Ishikawa (cell line): ENCODE data around the gene SNURF.

ENCODE experiments used
- CEBPB ChIP-seq: IDR thresholded peaks from 2 replicates; pipeline ENCODE4 v1.6.1; 2012
- CREB1 ChIP-seq: IDR thresholded peaks from 2 replicates; pipeline ENCODE4 v1.6.1; 2012; ENCODE audit warnings: low read depth
- EGR1 ChIP-seq: IDR thresholded peaks from 2 replicates; pipeline ENCODE4 v1.6.1; 2012
- EP300 ChIP-seq: IDR thresholded peaks from 2 replicates; pipeline ENCODE4 v1.6.1; 2012; ENCODE audit warnings: borderline replicate concordance
- FOXM1 ChIP-seq: IDR thresholded peaks from 2 replicates; pipeline ENCODE4 v1.6.1; 2012; ENCODE audit warnings: low read depth, borderline replicate concordance
- NFIC ChIP-seq: IDR thresholded peaks from 2 replicates; pipeline ENCODE4 v1.6.1; 2012
- RAD21 ChIP-seq: IDR thresholded peaks from 2 replicates; pipeline ENCODE4 v1.6.1; 2012; ENCODE audit warnings: low read depth
- TAF1 ChIP-seq: IDR thresholded peaks from 2 replicates; pipeline ENCODE4 v1.6.1; 2012; ENCODE audit warnings: low read depth, mild to moderate bottlenecking
- TCF12 ChIP-seq: IDR thresholded peaks from 2 replicates; pipeline ENCODE4 v1.6.1; 2012; ENCODE audit warnings: low read depth
- TEAD4 ChIP-seq: IDR thresholded peaks from 2 replicates; pipeline ENCODE4 v1.6.1; 2012
- YY1 ChIP-seq: IDR thresholded peaks from 2 replicates; pipeline ENCODE4 v1.6.1; 2012; ENCODE audit warnings: low read depth
- ZBTB7A ChIP-seq: IDR thresholded peaks from 2 replicates; pipeline ENCODE4 v1.6.1; 2012; ENCODE audit warnings: low read depth
- TF ChIP-seq, protein P1 (sequence below): IDR thresholded peaks from 2 replicates; pipeline ENCODE4 v1.6.1; 2012; ENCODE audit warnings: low read depth, mild to moderate bottlenecking
- TF ChIP-seq, protein P2 (sequence below): IDR thresholded peaks from 2 replicates; pipeline ENCODE4 v1.6.1; 2012
- TF ChIP-seq, protein P3 (sequence below): IDR thresholded peaks from 2 replicates; pipeline ENCODE4 v1.6.1; 2012

SNURF gene

DNA sequence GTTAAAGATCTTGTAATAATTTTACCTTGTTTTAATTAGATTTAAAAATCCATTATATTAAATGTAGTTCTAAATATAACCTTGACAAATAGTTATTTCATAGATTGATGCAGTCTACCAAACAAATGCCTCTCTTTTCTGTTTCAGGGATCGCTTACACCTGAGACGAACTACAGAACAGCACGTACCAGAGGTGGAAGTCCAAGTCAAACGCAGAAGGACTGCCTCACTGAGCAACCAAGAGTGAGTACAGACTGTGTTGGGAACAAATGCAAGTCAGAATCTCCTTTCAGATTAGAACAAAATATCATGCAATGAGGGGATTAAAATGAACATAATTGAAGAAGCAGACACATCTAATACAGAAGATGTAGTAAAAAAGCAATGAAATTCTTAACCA is 7.2 kb downstream of the SNURF start:
- no peak for TF ChIP-seq ZBTB7A

DNA sequence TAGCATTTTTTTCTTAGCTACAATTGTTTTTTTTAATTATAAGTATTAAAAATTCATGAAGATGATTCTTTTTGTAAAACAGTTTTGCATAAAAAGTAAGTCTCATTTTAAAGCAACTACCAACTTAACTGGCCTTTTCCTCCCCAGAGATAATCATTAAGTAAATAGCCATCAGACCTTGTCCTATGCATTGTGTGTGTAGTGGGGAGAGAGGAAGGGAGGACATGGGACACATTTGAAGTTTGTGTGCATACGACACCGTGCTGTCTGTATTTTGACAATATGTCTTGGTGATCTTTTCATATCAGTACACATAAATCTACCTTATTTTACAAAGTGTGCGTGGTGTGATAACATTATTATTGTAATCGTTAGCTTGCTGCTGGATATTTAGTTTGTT is 8.1 kb downstream of the SNURF start:
- TF ChIP-seq CEBPB = no peak

DNA sequence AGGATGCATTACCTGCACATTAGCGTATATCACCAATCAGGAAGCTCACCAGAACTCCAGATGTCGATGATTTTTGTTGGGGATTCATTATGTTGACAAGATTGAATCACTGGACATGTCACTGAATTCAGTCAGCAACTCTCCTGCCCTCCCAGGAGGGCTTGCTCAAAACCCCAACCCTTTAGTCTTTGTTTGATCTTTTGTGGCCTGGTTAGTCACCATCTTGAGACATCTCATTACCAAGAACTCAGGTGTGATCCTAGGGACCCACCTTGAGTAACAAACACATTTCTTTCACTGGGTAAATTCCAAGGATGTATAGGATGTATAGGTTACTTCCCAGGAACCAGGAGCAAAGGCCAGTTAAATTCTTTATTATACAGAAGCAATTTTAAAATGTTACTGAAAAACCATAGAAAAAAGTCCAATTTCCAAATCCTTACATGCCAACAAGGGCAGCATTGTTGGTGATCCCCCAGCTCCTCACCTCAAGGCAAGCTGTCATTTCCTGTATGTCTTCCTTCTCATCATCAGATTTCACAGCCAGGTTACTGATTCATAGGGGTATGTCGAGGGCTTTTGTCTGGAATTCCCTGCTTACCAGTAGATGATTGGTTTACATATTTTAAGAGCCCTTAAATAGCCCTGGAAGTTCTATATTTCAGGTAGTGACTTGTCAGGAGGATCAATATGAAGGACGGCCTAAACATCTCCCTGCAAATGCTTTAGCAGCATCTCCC is 11.7 kb downstream of the SNURF start:
- no peak for TF ChIP-seq TAF1
- TF ChIP-seq, protein P1, sequence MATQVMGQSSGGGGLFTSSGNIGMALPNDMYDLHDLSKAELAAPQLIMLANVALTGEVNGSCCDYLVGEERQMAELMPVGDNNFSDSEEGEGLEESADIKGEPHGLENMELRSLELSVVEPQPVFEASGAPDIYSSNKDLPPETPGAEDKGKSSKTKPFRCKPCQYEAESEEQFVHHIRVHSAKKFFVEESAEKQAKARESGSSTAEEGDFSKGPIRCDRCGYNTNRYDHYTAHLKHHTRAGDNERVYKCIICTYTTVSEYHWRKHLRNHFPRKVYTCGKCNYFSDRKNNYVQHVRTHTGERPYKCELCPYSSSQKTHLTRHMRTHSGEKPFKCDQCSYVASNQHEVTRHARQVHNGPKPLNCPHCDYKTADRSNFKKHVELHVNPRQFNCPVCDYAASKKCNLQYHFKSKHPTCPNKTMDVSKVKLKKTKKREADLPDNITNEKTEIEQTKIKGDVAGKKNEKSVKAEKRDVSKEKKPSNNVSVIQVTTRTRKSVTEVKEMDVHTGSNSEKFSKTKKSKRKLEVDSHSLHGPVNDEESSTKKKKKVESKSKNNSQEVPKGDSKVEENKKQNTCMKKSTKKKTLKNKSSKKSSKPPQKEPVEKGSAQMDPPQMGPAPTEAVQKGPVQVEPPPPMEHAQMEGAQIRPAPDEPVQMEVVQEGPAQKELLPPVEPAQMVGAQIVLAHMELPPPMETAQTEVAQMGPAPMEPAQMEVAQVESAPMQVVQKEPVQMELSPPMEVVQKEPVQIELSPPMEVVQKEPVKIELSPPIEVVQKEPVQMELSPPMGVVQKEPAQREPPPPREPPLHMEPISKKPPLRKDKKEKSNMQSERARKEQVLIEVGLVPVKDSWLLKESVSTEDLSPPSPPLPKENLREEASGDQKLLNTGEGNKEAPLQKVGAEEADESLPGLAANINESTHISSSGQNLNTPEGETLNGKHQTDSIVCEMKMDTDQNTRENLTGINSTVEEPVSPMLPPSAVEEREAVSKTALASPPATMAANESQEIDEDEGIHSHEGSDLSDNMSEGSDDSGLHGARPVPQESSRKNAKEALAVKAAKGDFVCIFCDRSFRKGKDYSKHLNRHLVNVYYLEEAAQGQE = no peak
- no peak for TF ChIP-seq CEBPB

DNA sequence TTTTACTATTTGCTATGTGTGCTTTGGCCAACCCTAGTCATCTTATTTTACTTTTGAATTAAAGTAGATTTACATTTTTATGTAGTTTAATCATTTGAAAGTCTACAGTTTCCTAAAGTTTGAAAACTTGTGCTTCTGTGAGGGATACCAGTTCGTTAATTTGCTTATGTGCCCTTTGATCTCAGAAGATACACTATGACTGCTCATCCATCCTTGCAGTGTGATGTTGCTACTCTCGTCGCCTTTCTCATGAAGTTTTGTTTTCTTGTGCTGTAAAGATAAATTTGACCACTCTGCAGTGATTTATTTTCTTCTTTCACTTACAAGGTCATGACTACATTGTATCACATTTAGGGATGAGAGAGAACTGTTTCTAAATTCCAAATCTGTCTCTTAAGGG is 16.3 kb downstream of the SNURF start:
- TF ChIP-seq, protein P2, sequence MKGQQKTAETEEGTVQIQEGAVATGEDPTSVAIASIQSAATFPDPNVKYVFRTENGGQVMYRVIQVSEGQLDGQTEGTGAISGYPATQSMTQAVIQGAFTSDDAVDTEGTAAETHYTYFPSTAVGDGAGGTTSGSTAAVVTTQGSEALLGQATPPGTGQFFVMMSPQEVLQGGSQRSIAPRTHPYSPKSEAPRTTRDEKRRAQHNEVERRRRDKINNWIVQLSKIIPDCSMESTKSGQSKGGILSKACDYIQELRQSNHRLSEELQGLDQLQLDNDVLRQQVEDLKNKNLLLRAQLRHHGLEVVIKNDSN = no peak
- TF ChIP-seq FOXM1 = no peak
- TF ChIP-seq TAF1 = no peak
- no peak for TF ChIP-seq CREB1
- TF ChIP-seq EP300 = no peak
- TF ChIP-seq EGR1 = no peak
- no peak for TF ChIP-seq CEBPB
- TF ChIP-seq NFIC = no peak
- TF ChIP-seq, protein P3, sequence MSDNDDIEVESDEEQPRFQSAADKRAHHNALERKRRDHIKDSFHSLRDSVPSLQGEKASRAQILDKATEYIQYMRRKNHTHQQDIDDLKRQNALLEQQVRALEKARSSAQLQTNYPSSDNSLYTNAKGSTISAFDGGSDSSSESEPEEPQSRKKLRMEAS = no peak
- TF ChIP-seq TEAD4 = no peak
- TF ChIP-seq, protein P1 = no peak
- TF ChIP-seq YY1 = no peak
- no peak for TF ChIP-seq RAD21
- TF ChIP-seq TCF12 = no peak
- TF ChIP-seq ZBTB7A = no peak

DNA sequence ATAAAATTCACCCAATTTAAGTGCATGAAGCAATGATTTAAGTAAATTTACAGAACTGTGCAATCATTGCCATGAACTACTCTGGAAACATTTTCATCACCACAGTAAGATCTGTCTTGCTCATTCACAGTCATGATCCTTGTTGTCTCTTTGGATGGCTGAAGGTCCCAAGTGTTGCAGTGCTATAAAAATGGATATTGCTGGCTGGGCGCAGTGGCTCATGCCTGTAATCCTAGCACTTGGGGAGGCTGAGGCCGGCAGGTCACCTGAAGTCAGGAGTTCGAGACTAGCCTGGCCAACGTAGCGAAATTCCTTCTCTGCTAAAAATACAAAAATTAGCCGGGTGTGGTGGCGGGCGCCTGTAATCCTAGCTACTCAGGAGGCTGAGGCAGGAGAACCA is 17.0 kb downstream of the SNURF start:
- no peak for TF ChIP-seq TEAD4
- TF ChIP-seq TAF1 = no peak
- TF ChIP-seq, protein P1 = no peak
- no peak for TF ChIP-seq FOXM1
- TF ChIP-seq YY1 = no peak
- TF ChIP-seq CEBPB = no peak

DNA sequence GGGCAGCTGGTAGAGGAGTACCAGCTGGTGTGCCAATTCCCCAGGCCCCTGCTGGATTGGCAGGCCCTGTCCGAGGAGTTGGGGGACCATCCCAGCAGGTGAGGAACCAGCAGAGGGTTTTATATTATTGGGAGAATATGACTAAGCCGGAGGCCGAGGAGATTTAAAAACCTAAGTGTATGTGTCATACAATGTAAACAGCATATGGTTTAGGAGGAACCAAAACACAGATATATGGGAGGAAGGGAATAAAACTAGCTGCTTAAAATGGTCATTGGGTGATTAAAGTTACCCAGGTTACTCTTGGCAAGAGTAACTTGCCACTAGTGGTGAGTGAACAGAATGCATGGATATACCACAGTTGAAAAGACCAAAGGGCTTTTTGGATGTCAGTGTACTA is 22.1 kb downstream of the SNURF start:
- TF ChIP-seq CREB1 (no peak), TEAD4 (no peak), TAF1 (no peak), EP300 (no peak), CEBPB (no peak), FOXM1 (no peak), ZBTB7A (no peak), RAD21 (no peak), EGR1 (no peak), YY1 (no peak), NFIC (no peak), TCF12 (no peak)
- TF ChIP-seq, protein P2 = no peak
- TF ChIP-seq, protein P1 = no peak
- TF ChIP-seq, protein P3 = no peak
